A549 (cell line): ENCODE results near the gene DMXL2. TPM values are rescaled to one million over a fixed set of nuclear protein-coding genes. Genes with fewer than 3 reads are reported as not detected.

ENCODE experiments used
- ATAC-seq, 2 experiments: fragments of 200-7000 bp in 1 of 2; fragments of >200 bp in 1 of 2; cut with Nextera tagmentation in 1 of 2; cut with Tn5 transposase in 1 of 2; 3 replicates each; pipeline versions ENCODE4 v1.8.0 to v1.9.1; 2018 to 2020; ENCODE audit warnings: mild to moderate bottlenecking in 1 of 2, moderate library complexity in 1 of 2
- CTCF ChIA-PET: fragments of 300-600 bp; sonication (Branson Sonifier 250); formaldehyde crosslinking; extraction: SDS; loops from one replicate; lab custom pipeline; 2021; ENCODE audit warnings: antibody characterized with exemption, inconsistent platforms; lab: Yijun Ruan, JAX
- POLR2A ChIA-PET: fragments of 350-600 bp; formaldehyde crosslinking; extraction: SDS; loops from one replicate; lab custom pipeline; 2021; ENCODE audit warnings: antibody characterized with exemption, inconsistent platforms; lab: Yijun Ruan, JAX
- DNase-seq, 2 experiments: peaks; one replicate each; pipeline versions ENCODE4 v3.0.0 to v3.0.0-alpha.2; 2011 to 2016; ENCODE audit warnings: low read depth in 1 of 2, low spot score in 1 of 2
- FAIRE-seq: peaks from 2 replicates; lab custom pipeline; 2011; peaks lifted over from hg19 to GRCh38; lab: Jason Lieb, UNC
- H3K27ac ChIP-seq, 2 experiments: fragments of >200 bp; sonication (Bioruptor Twin); formaldehyde crosslinking; 3 replicates each; pipeline ENCODE4 v1.5.1; 2016 to 2017
- H3K4me1 ChIP-seq: fragments of >200 bp; sonication (Bioruptor Twin); formaldehyde crosslinking; 3 replicates; pipeline ENCODE4 v1.6.1; 2016
- H3K4me2 ChIP-seq: fragments of >200 bp; sonication (Bioruptor Twin); formaldehyde crosslinking; 3 replicates; pipeline ENCODE4 v1.6.1; 2016
- H3K4me3 ChIP-seq: fragments of >200 bp; sonication (Bioruptor Twin); formaldehyde crosslinking; 3 replicates; pipeline ENCODE4 v1.5.1; 2016
- H3K9me3 ChIP-seq: fragments of >200 bp; sonication (Bioruptor Twin); formaldehyde crosslinking; 3 replicates; pipeline ENCODE4 v1.6.1; 2016
- CBX2 ChIP-seq: fragments of 200-600 bp; sonication (generic); IDR thresholded peaks from 2 replicates; pipeline ENCODE4 v1.6.1; 2016; ENCODE audit warnings: low read depth, mild to moderate bottlenecking, borderline replicate concordance
- CBX8 ChIP-seq: fragments of 200-600 bp; sonication (generic); IDR thresholded peaks from 2 replicates; pipeline ENCODE4 v1.6.1; 2016
- HEYL ChIP-seq: fragments of 250-450 bp; sonication (Bioruptor Pico); IDR thresholded peaks from 2 replicates; pipeline ENCODE4 v1.8.0; 2021; ENCODE audit warnings: mild to moderate bottlenecking, moderate library complexity
- HOXB13 ChIP-seq: fragments of 250-450 bp; sonication (Bioruptor Pico); IDR thresholded peaks from 2 replicates; pipeline ENCODE4 v1.5.0; 2020; ENCODE audit warnings: low read depth, mild to moderate bottlenecking, moderate library complexity
- JUNB ChIP-seq: fragments of >200 bp; sonication (Bioruptor Twin); formaldehyde crosslinking; IDR thresholded peaks from 2 replicates; pipeline ENCODE4 v1.6.1; 2016
- KDM5A ChIP-seq: fragments of 200-600 bp; sonication (generic); IDR thresholded peaks from 2 replicates; pipeline ENCODE4 v1.6.1; 2016; ENCODE audit warnings: antibody characterized with exemption, mild to moderate bottlenecking
- MAFK ChIP-seq: fragments of 450-650 bp; IDR thresholded peaks from 2 replicates; pipeline ENCODE4 v1.6.1; 2014; ENCODE audit not compliant: partially characterized antibody
- MAZ ChIP-seq: fragments of 150-350 bp; IDR thresholded peaks from 2 replicates; pipeline ENCODE4 v1.6.1; 2014; ENCODE audit warnings: antibody characterized with exemption, low read depth, low read length, borderline replicate concordance
- POLR2AphosphoS2 ChIP-seq: conservative IDR thresholded peaks from 2 replicates; pipeline ENCODE4 v1.6.1; 2012; ENCODE audit warnings: low read length, improper control_type of control experiment, inconsistent platforms
- RFX5 ChIP-seq: fragments of 450-650 bp; IDR thresholded peaks from 2 replicates; pipeline ENCODE4 v1.7.1; 2014; ENCODE audit warnings: antibody characterized with exemption, mild to moderate bottlenecking, moderate library complexity
- SREBF2 ChIP-seq: fragments of 450-650 bp; IDR thresholded peaks from 2 replicates; pipeline ENCODE4 v1.6.1; 2014; ENCODE audit warnings: mild to moderate bottlenecking, moderate library complexity
- ZSCAN20 ChIP-seq: fragments of 250-450 bp; sonication (Bioruptor Pico); IDR thresholded peaks from 2 replicates; pipeline ENCODE4 v1.8.0; 2022; ENCODE audit warnings: mild to moderate bottlenecking, moderate library complexity
- WGBS: methylation state at CpG from one replicate; pipeline ENCODE4 v1.1.6; 2017; ENCODE audit errors: missing lambda C conversion rate; 5-methylcytosine and 5-hydroxymethylcytosine counted together
- polyA plus RNA-seq, 4 experiments: library from polyadenylated mRNA; depleted of rRNA in 3 of 4; stranded (reverse); fragments of >200 nt; fragmentation: RNase III in 1 of 4; extraction: RNeasy Plus Mini Kit Qiagen cat#74134 plus additional on column Dnase treatment in 1 of 4; gene quantifications; 2 replicates in 3 of 4; 3 replicates in 1 of 4; pipeline ENCODE4 v1.2.3, GENCODE V29; 2011 to 2017
- TF ChIP-seq, protein P1 (sequence below): IDR thresholded peaks from 2 replicates; pipeline ENCODE4 v1.6.1; 2012
- TF ChIP-seq, protein P2 (sequence below): fragments of 250-450 bp; sonication (Bioruptor Pico); IDR thresholded peaks from 2 replicates; pipeline ENCODE4 v1.5.0; 2020; ENCODE audit warnings: low read depth, mild to moderate bottlenecking, moderate library complexity
- TF ChIP-seq, protein P3 (sequence below): fragments of 450-650 bp; IDR thresholded peaks from 2 replicates; pipeline ENCODE4 v1.6.1; 2014; ENCODE audit warnings: antibody characterized with exemption
- TF ChIP-seq, protein P4 (sequence below): fragments of 200-600 bp; sonication (generic); IDR thresholded peaks from 2 replicates; pipeline ENCODE4 v1.6.1; 2016; ENCODE audit warnings: antibody characterized with exemption, mild to moderate bottlenecking, moderate library complexity
- TF ChIP-seq, protein P5 (sequence below): fragments of >200 bp; sonication (Bioruptor Twin); formaldehyde crosslinking; IDR thresholded peaks from 3 replicates; pipeline ENCODE4 v1.6.1; 2016
- TF ChIP-seq, protein P6 (sequence below): IDR thresholded peaks from 2 replicates; pipeline ENCODE4 v1.6.1; 2012

Gene DMXL2
- polyA plus RNA-seq, 2 of the 4 experiments (the other 2 are of a cell fraction): 25.6 to 50.9 TPM

DNA sequence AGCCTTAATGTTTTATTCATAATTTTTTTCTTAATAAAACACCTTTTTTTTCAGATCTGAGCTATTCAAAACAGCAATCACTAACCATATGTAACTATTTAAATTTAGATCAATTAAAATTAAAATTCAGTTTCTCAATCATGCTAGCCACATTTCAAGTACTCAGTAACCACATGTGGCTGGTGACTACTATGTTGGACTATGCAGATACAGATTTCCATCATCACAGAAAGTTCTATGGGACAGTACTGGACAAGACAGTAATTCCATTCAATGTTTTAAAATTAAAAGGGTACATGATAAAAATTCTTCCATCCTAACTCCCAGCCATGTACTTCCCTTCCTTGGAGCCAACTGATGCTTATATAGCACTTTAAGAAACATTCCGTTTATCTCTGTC, 161.8 kb downstream of the DMXL2 start:
- DNase-seq (no peak), ATAC-seq (no peak), FAIRE-seq (no peak)
- Histone ChIP-seq H3K27ac (no peak overlapping the region), H3K4me3 (no peak overlapping the region), H3K4me1 (no peaks in the 10 kb centered on the region), H3K9me3 (no peaks in the 10 kb centered on the region), H3K4me2 (no peak overlapping the region)
- TF ChIP-seq HEYL (CRISPR knock-in tag): no peak
- TF ChIP-seq, protein P1, sequence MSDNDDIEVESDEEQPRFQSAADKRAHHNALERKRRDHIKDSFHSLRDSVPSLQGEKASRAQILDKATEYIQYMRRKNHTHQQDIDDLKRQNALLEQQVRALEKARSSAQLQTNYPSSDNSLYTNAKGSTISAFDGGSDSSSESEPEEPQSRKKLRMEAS: no peak
- TF ChIP-seq CBX2: no peak
- no peak for TF ChIP-seq HOXB13 (CRISPR knock-in tag)
- TF ChIP-seq RFX5: no peak
- TF ChIP-seq ZSCAN20 (CRISPR knock-in tag): no peak
- TF ChIP-seq, protein P2, sequence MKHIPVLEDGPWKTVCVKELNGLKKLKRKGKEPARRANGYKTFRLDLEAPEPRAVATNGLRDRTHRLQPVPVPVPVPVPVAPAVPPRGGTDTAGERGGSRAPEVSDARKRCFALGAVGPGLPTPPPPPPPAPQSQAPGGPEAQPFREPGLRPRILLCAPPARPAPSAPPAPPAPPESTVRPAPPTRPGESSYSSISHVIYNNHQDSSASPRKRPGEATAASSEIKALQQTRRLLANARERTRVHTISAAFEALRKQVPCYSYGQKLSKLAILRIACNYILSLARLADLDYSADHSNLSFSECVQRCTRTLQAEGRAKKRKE (CRISPR knock-in tag): no peak
- TF ChIP-seq, protein P3, sequence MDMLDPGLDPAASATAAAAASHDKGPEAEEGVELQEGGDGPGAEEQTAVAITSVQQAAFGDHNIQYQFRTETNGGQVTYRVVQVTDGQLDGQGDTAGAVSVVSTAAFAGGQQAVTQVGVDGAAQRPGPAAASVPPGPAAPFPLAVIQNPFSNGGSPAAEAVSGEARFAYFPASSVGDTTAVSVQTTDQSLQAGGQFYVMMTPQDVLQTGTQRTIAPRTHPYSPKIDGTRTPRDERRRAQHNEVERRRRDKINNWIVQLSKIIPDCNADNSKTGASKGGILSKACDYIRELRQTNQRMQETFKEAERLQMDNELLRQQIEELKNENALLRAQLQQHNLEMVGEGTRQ: no peak
- TF ChIP-seq CBX8: no peak
- ChIA-PET CTCF (interaction anchor here (1.4 kb wide), 1 partner anchor 298 kb away, joined by 3 read pairs; no protein-coding TSS in a partner anchor), POLR2A (no interaction called here)
- WGBS: 91% methylated on average over 1 of the region's 1 CpG

DNA sequence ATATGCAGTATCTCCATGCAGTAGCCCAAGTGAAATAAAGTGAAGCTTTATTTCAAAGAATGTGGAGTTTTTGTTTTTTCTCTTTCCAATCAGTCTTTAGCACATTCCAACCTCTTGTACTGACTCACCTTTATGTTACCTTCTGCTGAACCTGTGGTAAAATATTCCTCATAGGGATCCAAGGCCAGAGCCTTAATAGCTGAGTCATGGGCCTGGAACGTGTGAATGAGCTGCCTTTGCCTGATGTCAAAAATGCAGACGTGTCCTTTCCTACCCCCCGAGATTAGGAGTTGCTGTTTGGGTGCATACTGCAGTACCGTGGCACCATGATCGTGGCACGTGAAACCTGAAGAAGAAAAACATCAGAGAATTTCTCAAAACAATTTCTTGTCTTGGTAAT, 172.6 kb downstream of the DMXL2 start:
- H3K4me1 ChIP-seq: peaks cover 22% of the 10 kb centered on the region
- no peak for FAIRE-seq
- POLR2A ChIA-PET: no interaction called here
- TF ChIP-seq, protein P4, sequence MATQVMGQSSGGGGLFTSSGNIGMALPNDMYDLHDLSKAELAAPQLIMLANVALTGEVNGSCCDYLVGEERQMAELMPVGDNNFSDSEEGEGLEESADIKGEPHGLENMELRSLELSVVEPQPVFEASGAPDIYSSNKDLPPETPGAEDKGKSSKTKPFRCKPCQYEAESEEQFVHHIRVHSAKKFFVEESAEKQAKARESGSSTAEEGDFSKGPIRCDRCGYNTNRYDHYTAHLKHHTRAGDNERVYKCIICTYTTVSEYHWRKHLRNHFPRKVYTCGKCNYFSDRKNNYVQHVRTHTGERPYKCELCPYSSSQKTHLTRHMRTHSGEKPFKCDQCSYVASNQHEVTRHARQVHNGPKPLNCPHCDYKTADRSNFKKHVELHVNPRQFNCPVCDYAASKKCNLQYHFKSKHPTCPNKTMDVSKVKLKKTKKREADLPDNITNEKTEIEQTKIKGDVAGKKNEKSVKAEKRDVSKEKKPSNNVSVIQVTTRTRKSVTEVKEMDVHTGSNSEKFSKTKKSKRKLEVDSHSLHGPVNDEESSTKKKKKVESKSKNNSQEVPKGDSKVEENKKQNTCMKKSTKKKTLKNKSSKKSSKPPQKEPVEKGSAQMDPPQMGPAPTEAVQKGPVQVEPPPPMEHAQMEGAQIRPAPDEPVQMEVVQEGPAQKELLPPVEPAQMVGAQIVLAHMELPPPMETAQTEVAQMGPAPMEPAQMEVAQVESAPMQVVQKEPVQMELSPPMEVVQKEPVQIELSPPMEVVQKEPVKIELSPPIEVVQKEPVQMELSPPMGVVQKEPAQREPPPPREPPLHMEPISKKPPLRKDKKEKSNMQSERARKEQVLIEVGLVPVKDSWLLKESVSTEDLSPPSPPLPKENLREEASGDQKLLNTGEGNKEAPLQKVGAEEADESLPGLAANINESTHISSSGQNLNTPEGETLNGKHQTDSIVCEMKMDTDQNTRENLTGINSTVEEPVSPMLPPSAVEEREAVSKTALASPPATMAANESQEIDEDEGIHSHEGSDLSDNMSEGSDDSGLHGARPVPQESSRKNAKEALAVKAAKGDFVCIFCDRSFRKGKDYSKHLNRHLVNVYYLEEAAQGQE: no peak
- TF ChIP-seq JUNB (no peak), MAFK (peak; percentile 59), POLR2AphosphoS2 (no peak), MAZ (no peak), KDM5A (no peak), SREBF2 (no peak)
- TF ChIP-seq, protein P5, sequence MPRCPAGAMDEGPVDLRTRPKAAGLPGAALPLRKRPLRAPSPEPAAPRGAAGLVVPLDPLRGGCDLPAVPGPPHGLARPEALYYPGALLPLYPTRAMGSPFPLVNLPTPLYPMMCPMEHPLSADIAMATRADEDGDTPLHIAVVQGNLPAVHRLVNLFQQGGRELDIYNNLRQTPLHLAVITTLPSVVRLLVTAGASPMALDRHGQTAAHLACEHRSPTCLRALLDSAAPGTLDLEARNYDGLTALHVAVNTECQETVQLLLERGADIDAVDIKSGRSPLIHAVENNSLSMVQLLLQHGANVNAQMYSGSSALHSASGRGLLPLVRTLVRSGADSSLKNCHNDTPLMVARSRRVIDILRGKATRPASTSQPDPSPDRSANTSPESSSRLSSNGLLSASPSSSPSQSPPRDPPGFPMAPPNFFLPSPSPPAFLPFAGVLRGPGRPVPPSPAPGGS: no peak
- TF ChIP-seq, protein P6, sequence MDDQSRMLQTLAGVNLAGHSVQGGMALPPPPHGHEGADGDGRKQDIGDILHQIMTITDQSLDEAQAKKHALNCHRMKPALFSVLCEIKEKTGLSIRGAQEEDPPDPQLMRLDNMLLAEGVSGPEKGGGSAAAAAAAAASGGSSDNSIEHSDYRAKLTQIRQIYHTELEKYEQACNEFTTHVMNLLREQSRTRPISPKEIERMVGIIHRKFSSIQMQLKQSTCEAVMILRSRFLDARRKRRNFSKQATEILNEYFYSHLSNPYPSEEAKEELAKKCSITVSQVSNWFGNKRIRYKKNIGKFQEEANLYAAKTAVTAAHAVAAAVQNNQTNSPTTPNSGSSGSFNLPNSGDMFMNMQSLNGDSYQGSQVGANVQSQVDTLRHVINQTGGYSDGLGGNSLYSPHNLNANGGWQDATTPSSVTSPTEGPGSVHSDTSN: no peak
- WGBS: 68% methylated on average over 6 of the region's 6 CpGs
- DNase-seq: peak in 1 of 2 experiments; percentile 11
- CTCF ChIA-PET: interaction anchor here (0.5 to 1.0 kb wide), 4 partner anchors 34 to 287 kb away, joined by 3 to 4 read pairs (median 4); no protein-coding TSS in a partner anchor
- H3K27ac ChIP-seq: no peak overlapping the region
- no peaks in the 10 kb centered on the region for H3K9me3 ChIP-seq
- H3K4me2 ChIP-seq: no peak overlapping the region
- peak in 1 of 2 experiments; percentile 34; a peak in 1 of 6 replicates for ATAC-seq
- H3K4me3 ChIP-seq: no peak overlapping the region
